Uterus (tissue), 2 donors: ENCODE data around the gene COMMD10.

Experiments used
- CTCF ChIP-seq, 4 experiments: fragments of 200-600 bp in 2 of 4; fragments of 450-650 bp in 2 of 4; sonication (generic) in 2 of 4; IDR thresholded peaks; one replicate each; pipeline ENCODE4 v1.5.1; 2016 to 2019; ENCODE audit warnings: antibody characterized with exemption in 4 of 4, mild to moderate bottlenecking in 2 of 4, moderate library complexity in 1 of 4
- POLR2A ChIP-seq, 2 donors: fragments of 450-650 bp; IDR thresholded peaks; one replicate each; pipeline ENCODE4 v1.6.1; 2016; ENCODE audit warnings: antibody characterized with exemption in 2 of 2, mild to moderate bottlenecking in 1 of 2, moderate library complexity in 1 of 2

GRCh38 chr5:116271446-116272025 lies 186.7 kb downstream of the COMMD10 start:
- TF ChIP-seq POLR2A (IDR thresholded peaks at IDR 0.05): no peak
- no peak for TF ChIP-seq CTCF (IDR thresholded peaks at IDR 0.05)
